BLaER1 (cell line): ENCODE measurements around the gene CCDC47.

Source experiments
- H3K27ac ChIP-seq: shearing (Covaris generic); formaldehyde crosslinking; 2 replicates; pipeline ENCODE4 v1.8.1; 2022
- H3K27me3 ChIP-seq: shearing (Covaris generic); formaldehyde crosslinking; 2 replicates; pipeline ENCODE4 v1.8.1; 2022
- H3K36me3 ChIP-seq: shearing (Covaris generic); formaldehyde crosslinking; 2 replicates; pipeline ENCODE4 v1.8.1; 2022
- H3K4me1 ChIP-seq: shearing (Covaris generic); formaldehyde crosslinking; 2 replicates; pipeline ENCODE4 v1.8.1; 2022
- H3K4me2 ChIP-seq: shearing (Covaris generic); formaldehyde crosslinking; 2 replicates; pipeline ENCODE4 v1.8.1; 2022
- H3K4me3 ChIP-seq: shearing (Covaris generic); formaldehyde crosslinking; 2 replicates; pipeline ENCODE4 v1.8.1; 2022
- H3K9ac ChIP-seq: shearing (Covaris generic); formaldehyde crosslinking; 2 replicates; pipeline ENCODE4 v1.8.1; 2022
- H3K9me3 ChIP-seq: shearing (Covaris generic); formaldehyde crosslinking; 2 replicates; pipeline ENCODE4 v1.8.1; 2022
- H4K20me1 ChIP-seq: shearing (Covaris generic); formaldehyde crosslinking; 2 replicates; pipeline ENCODE4 v1.8.1; 2022
- Cebpa-rat ChIP-seq: shearing (Covaris generic); IDR thresholded peaks from 2 replicates; pipeline ENCODE4 v1.8.1; 2022

Gene CCDC47

GRCh38 chr17:63766754-63767153 is 6.6 kb downstream of the CCDC47 start:
- Histone ChIP-seq H3K4me1 (peaks cover 34% of the 10 kb centered on the region), H3K27me3 (no peaks in the 10 kb centered on the region), H3K4me3 (no peak overlapping the region), H3K4me2 (no peak overlapping the region), H3K36me3 (peaks cover 82% of the 10 kb centered on the region), H3K27ac (no peak overlapping the region), H4K20me1 (peaks cover 91% of the 10 kb centered on the region), H3K9me3 (no peaks in the 10 kb centered on the region), H3K9ac (no peak overlapping the region)
- TF ChIP-seq Cebpa-rat: no peak

GRCh38 chr17:63764716-63765115 is 8.7 kb downstream of the CCDC47 start:
- Histone ChIP-seq H3K9ac (no peak overlapping the region), H3K36me3 (peaks cover 86% of the 10 kb centered on the region), H3K4me3 (no peak overlapping the region), H3K4me1 (peaks cover 31% of the 10 kb centered on the region), H3K9me3 (no peaks in the 10 kb centered on the region), H3K4me2 (no peak overlapping the region), H3K27me3 (no peaks in the 10 kb centered on the region), H4K20me1 (peaks cover 81% of the 10 kb centered on the region), H3K27ac (no peak overlapping the region)
- TF ChIP-seq Cebpa-rat: no peak

- Histone ChIP-seq H3K9me3 (no peaks in the 10 kb centered on the region), H4K20me1 (peaks cover 58% of the 10 kb centered on the region), H3K27me3 (no peaks in the 10 kb centered on the region), H3K4me3 (no peak overlapping the region), H3K4me2 (peak overlapping the region; percentile 65), H3K27ac (peak overlapping the region; percentile 18; the same call in 1 of the 2 replicates), H3K36me3 (peaks cover 82% of the 10 kb centered on the region), H3K9ac (no peak overlapping the region), H3K4me1 (peaks cover 31% of the 10 kb centered on the region)
- no peak for TF ChIP-seq Cebpa-rat
Observed at GRCh38 chr17:63762161-63763078, 11.0 kb downstream of the CCDC47 start.

- H3K27me3 ChIP-seq: no peaks in the 10 kb centered on the region
- H3K9me3 ChIP-seq: no peaks in the 10 kb centered on the region
- no peak for TF ChIP-seq Cebpa-rat
- peaks cover 86% of the 10 kb centered on the region for H3K36me3 ChIP-seq
- peak overlapping the region; percentile 65 for H3K4me2 ChIP-seq
- peak overlapping the region; percentile 46; the same call in 1 of the 2 replicates for H3K9ac ChIP-seq
- no peak overlapping the region for H3K4me3 ChIP-seq
- peaks cover 31% of the 10 kb centered on the region for H3K4me1 ChIP-seq
- H3K27ac ChIP-seq: peak overlapping the region; percentile 18; the same call in 1 of the 2 replicates
- peaks cover 44% of the 10 kb centered on the region for H4K20me1 ChIP-seq
Observed at GRCh38 chr17:63760771-63761539, 12.4 kb downstream of the CCDC47 start.

GRCh38 chr17:63758428-63758827 is 15.0 kb downstream of the CCDC47 start:
- Histone ChIP-seq H3K27me3 (no peaks in the 10 kb centered on the region), H3K9ac (no peak overlapping the region), H3K4me2 (no peak overlapping the region), H3K4me1 (peaks cover 31% of the 10 kb centered on the region), H3K27ac (no peak overlapping the region), H3K36me3 (peaks cover 86% of the 10 kb centered on the region), H4K20me1 (peaks cover 25% of the 10 kb centered on the region), H3K4me3 (no peak overlapping the region), H3K9me3 (no peaks in the 10 kb centered on the region)
- TF ChIP-seq Cebpa-rat: no peak

GRCh38 chr17:63754046-63754445 is 19.4 kb downstream of the CCDC47 start:
- no peak overlapping the region for H3K4me2 ChIP-seq
- no peak for TF ChIP-seq Cebpa-rat
- H3K36me3 ChIP-seq: peaks cover 97% of the 10 kb centered on the region
- no peaks in the 10 kb centered on the region for H3K27me3 ChIP-seq
- no peaks in the 10 kb centered on the region for H3K9me3 ChIP-seq
- no peaks in the 10 kb centered on the region for H4K20me1 ChIP-seq
- no peak overlapping the region for H3K27ac ChIP-seq
- no peak overlapping the region for H3K4me3 ChIP-seq
- H3K4me1 ChIP-seq: peaks cover 16% of the 10 kb centered on the region
- H3K9ac ChIP-seq: no peak overlapping the region

GRCh38 chr17:63753215-63753614 is 20.2 kb downstream of the CCDC47 start:
- Histone ChIP-seq H3K27ac (no peak overlapping the region), H3K4me2 (no peak overlapping the region), H3K9ac (no peak overlapping the region; the same call in 1 of the 2 replicates), H3K9me3 (no peaks in the 10 kb centered on the region), H4K20me1 (no peaks in the 10 kb centered on the region), H3K4me3 (no peak overlapping the region), H3K36me3 (peaks cover 99% of the 10 kb centered on the region), H3K27me3 (no peaks in the 10 kb centered on the region), H3K4me1 (peaks cover 16% of the 10 kb centered on the region)
- TF ChIP-seq Cebpa-rat: no peak

- Histone ChIP-seq H3K27me3 (no peaks in the 10 kb centered on the region), H3K4me2 (no peak overlapping the region), H3K9me3 (no peaks in the 10 kb centered on the region), H3K9ac (no peak overlapping the region), H3K36me3 (peaks cover 99% of the 10 kb centered on the region), H3K4me1 (peaks cover 16% of the 10 kb centered on the region), H3K27ac (no peak overlapping the region), H4K20me1 (no peaks in the 10 kb centered on the region), H3K4me3 (no peak overlapping the region)
- no peak for TF ChIP-seq Cebpa-rat
Observed at GRCh38 chr17:63752707-63753106, 20.7 kb downstream of the CCDC47 start.

GRCh38 chr17:63751806-63752205 is 21.6 kb downstream of the CCDC47 start:
- Histone ChIP-seq H3K36me3 (peaks cover 99% of the 10 kb centered on the region), H3K27me3 (no peaks in the 10 kb centered on the region), H3K9ac (peak overlapping the region; percentile 17; the same call in 1 of the 2 replicates), H3K4me3 (no peak overlapping the region), H4K20me1 (no peaks in the 10 kb centered on the region), H3K4me1 (peaks cover 16% of the 10 kb centered on the region), H3K4me2 (peak overlapping the region; percentile 47), H3K27ac (peak overlapping the region; percentile 42), H3K9me3 (no peaks in the 10 kb centered on the region)
- no peak for TF ChIP-seq Cebpa-rat
